Panc1 (cell line): ENCODE results near the gene DRGX. TPM values are rescaled to one million over a fixed set of nuclear protein-coding genes. Genes with fewer than 3 reads are reported as not detected.

Source experiments
- ATAC-seq: fragments of 200-7000 bp; cut with Tn5 transposase; 2 replicates; pipeline ENCODE4 v1.9.1; 2020; ENCODE audit warnings: mild to moderate bottlenecking, moderate library complexity
- BruUV-seq: library from RNA; stranded (reverse); fragments of 400-500 nt; replicated peaks from 2 replicates; lab custom pipeline; 2021; lab: Mats Ljungman, UMichigan
- CTCF ChIA-PET: fragments of 300-600 bp; sonication (Branson Sonifier 250); formaldehyde crosslinking; loops from one replicate; lab custom pipeline; 2022; ENCODE audit warnings: antibody characterized with exemption; lab: Charles Lee
- POLR2A ChIA-PET: fragments of 300-600 bp; sonication (Branson Sonifier 250); formaldehyde crosslinking; loops from one replicate; lab custom pipeline; 2022; ENCODE audit warnings: antibody characterized with exemption; lab: Charles Lee
- DNase-seq: peaks from one replicate; pipeline ENCODE4 v3.0.0-alpha.2; 2010; ENCODE audit warnings: low read depth, low spot score
- H3K27ac ChIP-seq: 2 replicates; pipeline ENCODE4 v1.5.1; 2011; ENCODE audit warnings: mild to moderate bottlenecking, low read length, inconsistent platforms
- H3K27me3 ChIP-seq: fragments of 200-500 bp; sonication (Bioruptor generic); 2 replicates; pipeline ENCODE4 v1.6.0; 2014; ENCODE audit warnings: low read length, inconsistent platforms; ENCODE audit not compliant: control insufficient read depth, insufficient read depth
- H3K36me3 ChIP-seq: fragments of 200-500 bp; sonication (Bioruptor generic); 2 replicates; pipeline ENCODE4 v1.5.1; 2014; ENCODE audit warnings: inconsistent platforms, mild to moderate bottlenecking, low read length, moderate library complexity; ENCODE audit not compliant: control insufficient read depth, insufficient read depth
- H3K4me1 ChIP-seq: 2 replicates; pipeline ENCODE4 v1.5.1; 2011; ENCODE audit warnings: inconsistent platforms, mild to moderate bottlenecking, low read length, moderate library complexity; ENCODE audit not compliant: control insufficient read depth, insufficient read depth
- H3K4me3 ChIP-seq, 2 experiments: 2 replicates each; pipeline ENCODE4 v1.5.1; 2011 to 2012; ENCODE audit warnings: low read depth in 2 of 2, low read length in 2 of 2, mild to moderate bottlenecking in 2 of 2, inconsistent platforms in 1 of 2, moderate library complexity in 1 of 2
- H3K9me3 ChIP-seq: fragments of 200-500 bp; sonication (Bioruptor generic); 2 replicates; pipeline ENCODE4 v1.5.1; 2014; ENCODE audit warnings: low read depth, mild to moderate bottlenecking, inconsistent platforms, low read length, moderate library complexity; ENCODE audit not compliant: control insufficient read depth, insufficient read depth
- POLR2AphosphoS5 ChIP-seq: IDR thresholded peaks from 2 replicates; pipeline ENCODE4 v1.6.1; 2012; ENCODE audit warnings: mild to moderate bottlenecking, low read depth, low read length, moderate library complexity
- SIN3A ChIP-seq: IDR thresholded peaks from 2 replicates; pipeline ENCODE4 v1.6.1; 2012; ENCODE audit warnings: low read depth, mild to moderate bottlenecking, low read length, moderate library complexity, borderline replicate concordance; ENCODE audit not compliant: insufficient read depth
- TCF7L2 ChIP-seq: IDR thresholded peaks from 2 replicates; pipeline ENCODE4 v1.6.1; 2011; ENCODE audit warnings: mild to moderate bottlenecking, low read depth, low read length, inconsistent platforms
- in situ Hi-C: cut with HindIII; loops from 2 replicates; pipeline ENCODE4 v1.10.0; 2016; ENCODE audit warnings: low sequenced_read_pairs, low pct_unique_long_range_greater_than_20kb
- intact Hi-C: fragments of 100-400 bp; cut with micrococcal nuclease; formaldehyde crosslinking; loops from one replicate; pipeline ENCODE4 v1.10.0; 2022; ENCODE audit not compliant: unreplicated experiment
- total RNA-seq: library from RNA; stranded (reverse); gene quantifications from one replicate; pipeline ENCODE4 v1.2.1, GENCODE V29; 2021; ENCODE audit not compliant: unreplicated experiment
- TF ChIP-seq, protein P1 (sequence below), 2 experiments: IDR thresholded peaks; 2 replicates each; pipeline ENCODE4 v1.6.1; 2011 to 2012; ENCODE audit warnings: low read depth in 2 of 2, control low read depth in 1 of 2, low read length in 1 of 2, mild to moderate bottlenecking in 1 of 2, moderate library complexity in 1 of 2; ENCODE audit not compliant: insufficient read depth in 1 of 2
- TF ChIP-seq, protein P2 (sequence below): fragments of 450-650 bp; IDR thresholded peaks from 2 replicates; pipeline ENCODE4 v1.5.1; 2017; ENCODE audit warnings: mild to moderate bottlenecking

Gene DRGX
- total RNA-seq, 1 experiment from 2014 or later, result 0.15 TPM

DNA sequence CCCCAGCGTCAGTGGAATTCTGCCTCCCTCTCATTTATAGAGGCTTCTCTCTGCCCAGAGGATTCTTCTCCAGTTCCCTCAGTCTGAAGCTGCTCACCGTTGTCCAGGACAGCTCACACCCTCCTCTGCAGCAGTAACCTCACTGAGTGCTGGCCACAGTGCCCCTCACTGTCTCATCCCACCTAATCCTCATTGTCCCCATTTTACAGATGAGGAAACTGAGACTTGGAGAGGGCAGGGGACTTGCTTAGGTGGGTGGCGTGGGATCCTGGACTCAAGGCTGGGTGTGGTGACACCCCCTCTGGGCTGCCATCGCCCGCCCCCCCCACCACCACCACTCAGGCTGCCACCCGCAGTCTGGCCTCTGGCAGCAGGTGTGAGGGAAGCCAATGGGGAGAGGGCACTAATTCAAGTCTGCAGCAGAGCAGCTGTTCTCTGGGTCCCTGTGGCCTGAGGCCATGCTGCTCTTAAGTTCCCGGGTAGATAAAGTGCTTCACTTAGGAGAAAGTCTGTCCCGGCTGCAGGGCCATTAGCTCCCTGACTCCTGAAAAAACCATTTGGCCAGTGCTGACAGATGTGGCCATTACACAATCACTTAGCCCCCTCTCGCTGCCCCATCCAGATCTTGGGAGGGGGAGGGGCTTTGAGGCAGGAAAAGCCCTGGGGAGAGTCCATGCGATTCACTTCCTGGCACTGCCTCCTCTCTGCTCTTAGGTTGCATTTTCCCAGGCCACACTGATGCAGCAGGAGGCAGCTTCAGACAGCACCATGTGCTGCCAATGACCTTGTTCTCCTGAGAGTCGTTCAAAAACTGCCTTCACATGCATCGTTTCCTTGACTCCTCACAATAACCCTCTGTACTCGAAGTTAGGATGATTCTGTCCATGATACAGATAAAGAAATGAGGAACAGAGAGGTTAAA is 36.3 kb downstream of the DRGX start:
- ATAC-seq, result no peak
- intact Hi-C loops, result no loop called here
- no peaks in the 10 kb centered on the region for H3K4me1 ChIP-seq
- CTCF ChIA-PET, result interaction anchor here (0.6 kb wide), 1 partner anchor 311 kb away, joined by 3 read pairs; no protein-coding TSS in a partner anchor
- TF ChIP-seq, protein P1, sequence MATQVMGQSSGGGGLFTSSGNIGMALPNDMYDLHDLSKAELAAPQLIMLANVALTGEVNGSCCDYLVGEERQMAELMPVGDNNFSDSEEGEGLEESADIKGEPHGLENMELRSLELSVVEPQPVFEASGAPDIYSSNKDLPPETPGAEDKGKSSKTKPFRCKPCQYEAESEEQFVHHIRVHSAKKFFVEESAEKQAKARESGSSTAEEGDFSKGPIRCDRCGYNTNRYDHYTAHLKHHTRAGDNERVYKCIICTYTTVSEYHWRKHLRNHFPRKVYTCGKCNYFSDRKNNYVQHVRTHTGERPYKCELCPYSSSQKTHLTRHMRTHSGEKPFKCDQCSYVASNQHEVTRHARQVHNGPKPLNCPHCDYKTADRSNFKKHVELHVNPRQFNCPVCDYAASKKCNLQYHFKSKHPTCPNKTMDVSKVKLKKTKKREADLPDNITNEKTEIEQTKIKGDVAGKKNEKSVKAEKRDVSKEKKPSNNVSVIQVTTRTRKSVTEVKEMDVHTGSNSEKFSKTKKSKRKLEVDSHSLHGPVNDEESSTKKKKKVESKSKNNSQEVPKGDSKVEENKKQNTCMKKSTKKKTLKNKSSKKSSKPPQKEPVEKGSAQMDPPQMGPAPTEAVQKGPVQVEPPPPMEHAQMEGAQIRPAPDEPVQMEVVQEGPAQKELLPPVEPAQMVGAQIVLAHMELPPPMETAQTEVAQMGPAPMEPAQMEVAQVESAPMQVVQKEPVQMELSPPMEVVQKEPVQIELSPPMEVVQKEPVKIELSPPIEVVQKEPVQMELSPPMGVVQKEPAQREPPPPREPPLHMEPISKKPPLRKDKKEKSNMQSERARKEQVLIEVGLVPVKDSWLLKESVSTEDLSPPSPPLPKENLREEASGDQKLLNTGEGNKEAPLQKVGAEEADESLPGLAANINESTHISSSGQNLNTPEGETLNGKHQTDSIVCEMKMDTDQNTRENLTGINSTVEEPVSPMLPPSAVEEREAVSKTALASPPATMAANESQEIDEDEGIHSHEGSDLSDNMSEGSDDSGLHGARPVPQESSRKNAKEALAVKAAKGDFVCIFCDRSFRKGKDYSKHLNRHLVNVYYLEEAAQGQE (IDR thresholded peaks at IDR 0.05; ENCODE audit: insufficient read depth in 1 of 2, low read depth in 2 of 2, low read length in 1 of 2), result no peak
- TF ChIP-seq POLR2AphosphoS5, result no peak
- TF ChIP-seq, protein P2, sequence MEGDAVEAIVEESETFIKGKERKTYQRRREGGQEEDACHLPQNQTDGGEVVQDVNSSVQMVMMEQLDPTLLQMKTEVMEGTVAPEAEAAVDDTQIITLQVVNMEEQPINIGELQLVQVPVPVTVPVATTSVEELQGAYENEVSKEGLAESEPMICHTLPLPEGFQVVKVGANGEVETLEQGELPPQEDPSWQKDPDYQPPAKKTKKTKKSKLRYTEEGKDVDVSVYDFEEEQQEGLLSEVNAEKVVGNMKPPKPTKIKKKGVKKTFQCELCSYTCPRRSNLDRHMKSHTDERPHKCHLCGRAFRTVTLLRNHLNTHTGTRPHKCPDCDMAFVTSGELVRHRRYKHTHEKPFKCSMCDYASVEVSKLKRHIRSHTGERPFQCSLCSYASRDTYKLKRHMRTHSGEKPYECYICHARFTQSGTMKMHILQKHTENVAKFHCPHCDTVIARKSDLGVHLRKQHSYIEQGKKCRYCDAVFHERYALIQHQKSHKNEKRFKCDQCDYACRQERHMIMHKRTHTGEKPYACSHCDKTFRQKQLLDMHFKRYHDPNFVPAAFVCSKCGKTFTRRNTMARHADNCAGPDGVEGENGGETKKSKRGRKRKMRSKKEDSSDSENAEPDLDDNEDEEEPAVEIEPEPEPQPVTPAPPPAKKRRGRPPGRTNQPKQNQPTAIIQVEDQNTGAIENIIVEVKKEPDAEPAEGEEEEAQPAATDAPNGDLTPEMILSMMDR, result no peak
- no peak for TF ChIP-seq TCF7L2
- no peak for TF ChIP-seq SIN3A
- H3K4me3 ChIP-seq, result no peak overlapping the region
- no TSS peak for BruUV-seq
- no peaks in the 10 kb centered on the region for H3K27me3 ChIP-seq
- in situ Hi-C loops, result no loop called here
- no peaks in the 10 kb centered on the region for H3K9me3 ChIP-seq
- no peaks in the 10 kb centered on the region for H3K36me3 ChIP-seq
- no peak for DNase-seq
- POLR2A ChIA-PET, result interaction anchor here (0.7 kb wide), 1 partner anchor 160 kb away, joined by 6 read pairs; no protein-coding TSS in a partner anchor
- H3K27ac ChIP-seq, result no peak overlapping the region

DNA sequence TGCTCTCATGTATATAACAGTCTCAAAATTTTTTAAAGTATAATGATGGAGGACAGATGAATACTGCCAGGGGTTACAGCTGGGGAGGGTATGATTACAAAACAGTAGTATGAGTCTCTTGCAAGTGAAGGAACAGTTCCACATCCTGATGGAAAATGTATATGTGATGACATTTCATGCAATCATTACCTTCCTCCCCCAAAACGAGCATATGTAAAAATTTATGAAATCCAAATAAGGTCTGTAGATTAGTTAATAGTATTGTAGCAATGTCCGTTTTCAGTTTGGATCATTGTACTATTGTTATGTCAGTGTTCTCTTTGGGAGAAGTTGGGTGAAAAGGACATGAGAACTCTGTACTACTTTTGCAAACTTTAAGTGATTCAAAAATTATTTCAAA is 38.0 kb downstream of the DRGX start:
- no peaks in the 10 kb centered on the region for H3K27me3 ChIP-seq
- H3K4me1 ChIP-seq, result no peaks in the 10 kb centered on the region
- POLR2A ChIA-PET, result no interaction called here
- DNase-seq (no peak), ATAC-seq (no peak)
- no peaks in the 10 kb centered on the region for H3K9me3 ChIP-seq
- CTCF ChIA-PET, result no interaction called here
- no TSS peak for BruUV-seq
- intact Hi-C loops (no loop called here), in situ Hi-C loops (no loop called here)
- no peak overlapping the region for H3K4me3 ChIP-seq
- TF ChIP-seq, protein P1 (IDR thresholded peaks at IDR 0.05; ENCODE audit: insufficient read depth in 1 of 2, low read depth in 2 of 2, low read length in 1 of 2), result no peak
- TF ChIP-seq POLR2AphosphoS5 (no peak), TCF7L2 (no peak), SIN3A (no peak)
- TF ChIP-seq, protein P2, result no peak
- no peaks in the 10 kb centered on the region for H3K36me3 ChIP-seq
- H3K27ac ChIP-seq, result no peak overlapping the region
